Lower lobe of right lung (tissue), 2 donors: Measurements from ENCODE around the gene SLCO4A1. TPM values are rescaled to one million over a fixed set of nuclear protein-coding genes. Genes with fewer than 3 reads are reported as not detected.

Source experiments
- ATAC-seq, 2 donors: fragments of 200-7000 bp; cut with Tn5 transposase; one replicate each; pipeline ENCODE4 v1.9.1; 2020 to 2022; ENCODE audit warnings: mild to moderate bottlenecking in 2 of 2, moderate library complexity in 2 of 2
- DNase-seq: peaks from one replicate; pipeline ENCODE4 v3.0.0-alpha.2; 2020
- H3K27ac ChIP-seq: fragments of 200-600 bp; one replicate; pipeline ENCODE4 v1.8.0; 2022
- H3K27me3 ChIP-seq: fragments of 200-600 bp; one replicate; pipeline ENCODE4 v1.8.0; 2022; ENCODE audit warnings: low read depth
- H3K36me3 ChIP-seq: fragments of 200-600 bp; one replicate; pipeline ENCODE4 v1.8.0; 2022; ENCODE audit warnings: mild to moderate bottlenecking
- H3K4me1 ChIP-seq: fragments of 200-600 bp; one replicate; pipeline ENCODE4 v1.8.0; 2022
- H3K4me3 ChIP-seq: fragments of 200-600 bp; one replicate; pipeline ENCODE4 v1.8.0; 2022; ENCODE audit warnings: mild to moderate bottlenecking
- H3K9me3 ChIP-seq: fragments of 200-600 bp; one replicate; pipeline ENCODE4 v1.8.0; 2022
- CTCF ChIP-seq: fragments of 200-600 bp; IDR thresholded peaks from one replicate; pipeline ENCODE4 v1.8.0; 2022; ENCODE audit warnings: antibody characterized with exemption, mild to moderate bottlenecking
- intact Hi-C: fragments of 100-400 bp; cut with DNase I; formaldehyde crosslinking; loops from one replicate; pipeline ENCODE4 v1.11.0; 2022
- total RNA-seq: library from RNA; stranded (reverse); fragmentation: NEBNext Ultra II Directional; extraction: Animal tissue kit (Norgen Biotek cat#: 25700); gene quantifications from one replicate; pipeline ENCODE4 v1.2.1, GENCODE V29; 2021
- donor health status: DM: no; HTN: yes; CAD: no; lungs with severe emphysema.

Gene SLCO4A1
- total RNA-seq, 1 donor from 2014 or later = 72.4 TPM

DNA sequence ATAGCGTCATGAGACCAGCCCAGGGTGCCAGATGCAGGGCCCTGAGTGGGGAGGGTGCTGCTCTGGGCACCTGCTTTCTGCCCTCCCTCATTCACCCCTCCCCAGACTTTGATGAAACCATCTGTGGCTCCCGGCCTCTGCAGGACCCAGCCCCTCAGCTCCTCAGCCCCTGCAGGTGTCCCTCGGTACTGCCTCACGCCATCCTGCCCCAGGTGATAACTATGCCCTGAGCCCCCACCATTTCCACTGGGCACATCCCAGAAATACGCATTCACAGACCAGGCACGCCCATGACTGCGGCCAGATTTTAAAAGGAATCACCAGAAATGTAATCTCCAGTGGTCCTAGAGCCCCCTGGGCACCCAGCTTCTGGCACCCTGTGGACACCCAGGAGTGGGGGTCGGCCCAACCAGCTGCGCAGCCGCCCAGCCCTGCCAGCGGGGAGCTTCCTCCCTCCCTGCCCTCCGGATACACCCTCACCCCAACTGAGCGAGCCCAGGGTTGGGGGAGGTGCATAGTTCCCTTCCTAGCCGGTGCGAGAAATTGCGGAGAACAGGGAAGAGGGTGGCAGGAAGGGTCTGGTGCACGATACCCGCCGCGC lies 65.7 kb downstream of the SLCO4A1 start:
- no peak overlapping the region for H3K27ac ChIP-seq
- no peak overlapping the region for H3K4me3 ChIP-seq
- no peak for DNase-seq
- no peak for TF ChIP-seq CTCF
- intact Hi-C loops = no loop called here
- peaks cover 20% of the 10 kb centered on the region for H3K4me1 ChIP-seq
- no peak for ATAC-seq
- H3K9me3 ChIP-seq = no peaks in the 10 kb centered on the region
- H3K27me3 ChIP-seq = peaks cover 74% of the 10 kb centered on the region
- H3K36me3 ChIP-seq = no peaks in the 10 kb centered on the region

- H3K9me3 ChIP-seq = no peaks in the 10 kb centered on the region
- no peak within 1 kb of the TSS for H3K27ac ChIP-seq
- H3K4me1 ChIP-seq = peaks cover 13% of the 10 kb centered on the region
- ATAC-seq (no peak), DNase-seq (no peak)
- H3K36me3 ChIP-seq = no peaks in the 10 kb centered on the region
- intact Hi-C loops = no loop called here
- peaks cover 81% of the 10 kb centered on the region for H3K27me3 ChIP-seq
- H3K4me3 ChIP-seq = peak within 1 kb of the TSS; percentile 17
- no peak for TF ChIP-seq CTCF
These were observed 66.6 kb downstream of the SLCO4A1 start, which contains the start of gene NTSR1 for GRCh38 chr20:62708591-62709536. NTSR1 (plus strand) TSS chr20:62708836; CDS start chr20:62709208, 372 bp downstream.

GRCh38 chr20:62709537-62709905 lies 67.2 kb downstream of the SLCO4A1 start:
- intact Hi-C loops = no loop called here
- Histone ChIP-seq H3K4me1 (peaks cover 6% of the 10 kb centered on the region), H3K36me3 (no peaks in the 10 kb centered on the region), H3K4me3 (no peak overlapping the region), H3K9me3 (no peaks in the 10 kb centered on the region), H3K27me3 (peaks cover 77% of the 10 kb centered on the region), H3K27ac (no peak overlapping the region)
- ATAC-seq (no peak), DNase-seq (no peak)
- no peak for TF ChIP-seq CTCF

GRCh38 chr20:62710221-62710885 lies 68.0 kb downstream of the SLCO4A1 start:
- no peak overlapping the region for H3K4me3 ChIP-seq

More at GRCh38 chr20:62710221-62710885, 68.0 kb downstream of the SLCO4A1 start:
- H3K36me3 ChIP-seq = no peaks in the 10 kb centered on the region
- H3K27me3 ChIP-seq = peaks cover 80% of the 10 kb centered on the region
- no peaks in the 10 kb centered on the region for H3K9me3 ChIP-seq
- no peak for TF ChIP-seq CTCF
- no peak for ATAC-seq
- no peak for DNase-seq
- intact Hi-C loops = no loop called here
- H3K27ac ChIP-seq = no peak overlapping the region
- no peaks in the 10 kb centered on the region for H3K4me1 ChIP-seq
